Skeletal muscle cell (primary cell): ENCODE measurements around the gene MED23.
"Not testable (repeated sequence)": the region's sequence is repeated elsewhere in the genome, so short reads cannot be mapped to it uniquely, and the experiment has no call there.

Experiments
- DNase-seq: peaks from one replicate; pipeline ENCODE4 v3.0.0-alpha.2; 2010; ENCODE audit warnings: low read depth
- H3K4me3 ChIP-seq: 2 replicates; pipeline ENCODE4 v1.5.1; 2011; ENCODE audit warnings: low read depth, mild to moderate bottlenecking, control low read depth, low read length, moderate library complexity

The MED23 gene

GRCh38 chr6:131531681-131532080 lies 96.4 kb downstream of the MED23 start:
- DNase-seq, H3K4me3 ChIP-seq: not testable (repeated sequence)

- DNase-seq, H3K4me3 ChIP-seq: not testable (repeated sequence)
Measured at GRCh38 chr6:131530936-131531335, 97.1 kb downstream of the MED23 start.

- no peak for DNase-seq
- H3K4me3 ChIP-seq, result no peak overlapping the region
Measured at GRCh38 chr6:131524695-131525336, 103.2 kb downstream of the MED23 start.

- no peak overlapping the region for H3K4me3 ChIP-seq
- no peak for DNase-seq
Measured at GRCh38 chr6:131523988-131524673, 103.9 kb downstream of the MED23 start.
